Trophoblast cell (in vitro differentiated cells and primary cell): ENCODE measurements around the gene SOX6.

ENCODE experiments used
- DNase-seq, 2 donors: peaks; one replicate each; pipeline ENCODE4 v3.0.0-alpha.2; 2016
- H2AFZ ChIP-seq: 2 replicates; pipeline ENCODE4 v1.6.1; 2013; ENCODE audit warnings: low read length, moderate library complexity, mild to moderate bottlenecking; ENCODE audit not compliant: insufficient read depth, poor library complexity
- H2AK5ac ChIP-seq: 2 replicates; pipeline ENCODE4 v1.6.1; 2013; ENCODE audit warnings: mild to moderate bottlenecking, low read length
- H2BK120ac ChIP-seq: 2 replicates; pipeline ENCODE4 v1.6.1; 2013; ENCODE audit warnings: low read length, mild to moderate bottlenecking, moderate library complexity; ENCODE audit not compliant: insufficient read depth, poor library complexity
- H2BK12ac ChIP-seq: 2 replicates; pipeline ENCODE4 v1.6.1; 2013; ENCODE audit warnings: mild to moderate bottlenecking, low read length, moderate library complexity
- H2BK5ac ChIP-seq: 2 replicates; pipeline ENCODE4 v1.6.1; 2013; ENCODE audit warnings: low read length, low read depth, moderate library complexity, mild to moderate bottlenecking; ENCODE audit not compliant: poor library complexity
- H3K14ac ChIP-seq: 2 replicates; pipeline ENCODE4 v1.6.1; 2013; ENCODE audit warnings: mild to moderate bottlenecking, low read length
- H3K18ac ChIP-seq: 2 replicates; pipeline ENCODE4 v1.6.1; 2013; ENCODE audit warnings: mild to moderate bottlenecking, low read length
- H3K23ac ChIP-seq: 2 replicates; pipeline ENCODE4 v1.6.1; 2013; ENCODE audit warnings: low read length
- H3K27ac ChIP-seq: 2 replicates; pipeline ENCODE4 v1.5.1; 2013; ENCODE audit warnings: low read depth, mild to moderate bottlenecking, inconsistent platforms, low read length, moderate library complexity
- H3K27me3 ChIP-seq: 2 replicates; pipeline ENCODE4 v1.6.1; 2013; ENCODE audit warnings: inconsistent platforms, mild to moderate bottlenecking, low read length, moderate library complexity; ENCODE audit not compliant: insufficient read depth
- H3K36me3 ChIP-seq, 2 experiments: 1 replicate in 1 of 2; 2 replicates in 1 of 2; pipeline ENCODE4 v1.6.1; 2013; ENCODE audit warnings: low read length in 2 of 2, mild to moderate bottlenecking in 2 of 2, moderate library complexity in 1 of 2; ENCODE audit not compliant: insufficient read depth in 2 of 2, control insufficient read depth in 1 of 2
- H3K4ac ChIP-seq: 2 replicates; pipeline ENCODE4 v1.6.1; 2013; ENCODE audit warnings: low read depth, mild to moderate bottlenecking, low read length, moderate library complexity
- H3K4me1 ChIP-seq, 2 experiments: 1 replicate in 1 of 2; 2 replicates in 1 of 2; pipeline ENCODE4 v1.6.1; 2013; ENCODE audit warnings: low read length in 2 of 2, mild to moderate bottlenecking in 2 of 2, moderate library complexity in 1 of 2; ENCODE audit not compliant: insufficient read depth in 2 of 2, control insufficient read depth in 1 of 2
- H3K4me2 ChIP-seq: 2 replicates; pipeline ENCODE4 v1.6.1; 2013; ENCODE audit warnings: inconsistent platforms, mild to moderate bottlenecking, low read length, moderate library complexity
- H3K4me3 ChIP-seq: 2 replicates; pipeline ENCODE4 v1.5.1; 2013; ENCODE audit warnings: mild to moderate bottlenecking, low read depth, low read length, inconsistent platforms
- H3K79me1 ChIP-seq: one replicate; pipeline ENCODE4 v1.6.1; 2013; ENCODE audit warnings: low read length
- H3K79me2 ChIP-seq: 2 replicates; pipeline ENCODE4 v1.6.1; 2013; ENCODE audit warnings: low read length, mild to moderate bottlenecking; ENCODE audit not compliant: control insufficient read depth, insufficient read depth, poor library complexity
- H3K9ac ChIP-seq: 2 replicates; pipeline ENCODE4 v1.6.1; 2013; ENCODE audit warnings: mild to moderate bottlenecking, low read length
- H3K9me3 ChIP-seq: 2 replicates; pipeline ENCODE4 v1.6.1; 2013; ENCODE audit warnings: low read depth, mild to moderate bottlenecking, control low read depth, inconsistent platforms, low read length; ENCODE audit not compliant: insufficient read depth
- H4K12ac ChIP-seq: 2 replicates; pipeline ENCODE4 v1.6.1; 2013; ENCODE audit warnings: low read depth, mild to moderate bottlenecking, low read length, moderate library complexity
- H4K8ac ChIP-seq: 2 replicates; pipeline ENCODE4 v1.6.1; 2013; ENCODE audit warnings: low read depth, mild to moderate bottlenecking, low read length, moderate library complexity
- H4K91ac ChIP-seq: one replicate; pipeline ENCODE4 v1.6.1; 2013; ENCODE audit warnings: low read depth, mild to moderate bottlenecking, low read length, moderate library complexity
- WGBS: extraction: QIAGEN DNeasy Blood & Tissue Kit; methylation state at CpG from one replicate; pipeline ENCODE4 v1.1.7; 2013; ENCODE audit warnings: missing lambda C conversion rate; ENCODE audit not compliant: insufficient read length, insufficient coverage; ENCODE audit errors: extremely low coverage; 5-methylcytosine and 5-hydroxymethylcytosine counted together

Gene SOX6

GRCh38 chr11:15955595-15955994 is 400.8 kb downstream of the SOX6 start:
- no peaks in the 10 kb centered on the region for H3K9me3 ChIP-seq

GRCh38 chr11:15947681-15948648 is 408.4 kb downstream of the SOX6 start:
- no peaks in the 10 kb centered on the region for H3K36me3 ChIP-seq
- H3K4me2 ChIP-seq, result no peak overlapping the region
- DNase-seq, result no peak
- peaks cover 4% of the 10 kb centered on the region for H3K9me3 ChIP-seq
- H3K9ac ChIP-seq, result no peak overlapping the region
- no CpG with 5 or more reads among the region's 9 CpGs for WGBS
- H3K79me1 ChIP-seq, result no peaks in the 10 kb centered on the region
- no peak overlapping the region for H2BK5ac ChIP-seq
- H2BK120ac ChIP-seq, result no peak overlapping the region
- H2BK12ac ChIP-seq, result no peak overlapping the region
- H3K4ac ChIP-seq, result no peak overlapping the region
- no peak overlapping the region for H3K23ac ChIP-seq
- no peak overlapping the region for H3K18ac ChIP-seq
- no peaks in the 10 kb centered on the region for H3K27me3 ChIP-seq
- H3K27ac ChIP-seq, result no peak overlapping the region
- H4K8ac ChIP-seq, result no peak overlapping the region
- no peak overlapping the region for H2AK5ac ChIP-seq
- no peak overlapping the region for H3K4me3 ChIP-seq
- H3K4me1 ChIP-seq, result no peaks in the 10 kb centered on the region
- no peak overlapping the region for H4K91ac ChIP-seq
- H4K12ac ChIP-seq, result no peak overlapping the region
- no peak overlapping the region for H2AFZ ChIP-seq
- no peak overlapping the region for H3K14ac ChIP-seq
- no peaks in the 10 kb centered on the region for H3K79me2 ChIP-seq

More at GRCh38 chr11:15955595-15955994, 400.8 kb downstream of the SOX6 start:
- H3K4me3 ChIP-seq, result no peak overlapping the region
- DNase-seq, result peak in 1 of 2 donors; percentile 25
- H2AK5ac ChIP-seq, result no peak overlapping the region
- no peaks in the 10 kb centered on the region for H3K36me3 ChIP-seq
- no peaks in the 10 kb centered on the region for H3K4me1 ChIP-seq
- H3K14ac ChIP-seq, result no peak overlapping the region
- H2BK5ac ChIP-seq, result no peak overlapping the region
- no peak overlapping the region for H2BK120ac ChIP-seq
- no peak overlapping the region for H4K12ac ChIP-seq
- no peaks in the 10 kb centered on the region for H3K27me3 ChIP-seq
- no peak overlapping the region for H2AFZ ChIP-seq
- H3K9ac ChIP-seq, result no peak overlapping the region
- H3K4ac ChIP-seq, result no peak overlapping the region
- WGBS, result no CpG with 5 or more reads among the region's 2 CpGs
- no peak overlapping the region for H3K27ac ChIP-seq
- no peak overlapping the region for H4K91ac ChIP-seq
- no peak overlapping the region for H3K18ac ChIP-seq
- no peaks in the 10 kb centered on the region for H3K79me1 ChIP-seq
- no peak overlapping the region for H3K4me2 ChIP-seq
- no peak overlapping the region for H3K23ac ChIP-seq
- H4K8ac ChIP-seq, result no peak overlapping the region
- H3K79me2 ChIP-seq, result no peaks in the 10 kb centered on the region
- no peak overlapping the region for H2BK12ac ChIP-seq

DNA sequence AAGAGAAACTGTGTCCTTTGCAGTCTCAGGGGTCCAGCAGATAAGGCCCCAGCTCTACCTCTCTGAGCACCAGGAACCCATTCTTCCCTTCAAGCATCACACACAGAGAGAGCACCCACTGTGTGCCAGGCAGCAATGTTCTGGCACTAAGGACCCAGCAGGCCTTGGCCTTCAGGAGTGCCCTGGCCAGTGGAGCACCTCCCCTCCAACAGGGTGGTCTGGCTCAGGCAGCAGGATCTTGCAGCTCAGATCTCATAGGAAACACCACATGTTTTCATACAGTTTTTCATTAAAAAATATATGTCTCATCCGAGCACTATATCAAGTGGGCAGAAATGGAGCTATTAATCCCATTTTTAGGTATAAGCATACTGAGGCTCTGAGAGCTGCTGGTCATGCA is 410.6 kb downstream of the SOX6 start:
- Histone ChIP-seq H2AFZ (no peak overlapping the region), H4K8ac (no peak overlapping the region), H3K27me3 (no peaks in the 10 kb centered on the region), H3K79me1 (no peaks in the 10 kb centered on the region), H3K27ac (no peak overlapping the region), H3K4me2 (no peak overlapping the region), H4K91ac (no peak overlapping the region), H4K12ac (no peak overlapping the region), H3K14ac (no peak overlapping the region), H3K79me2 (no peaks in the 10 kb centered on the region), H3K4ac (no peak overlapping the region), H3K18ac (no peak overlapping the region), H3K9ac (no peak overlapping the region), H3K4me3 (no peak overlapping the region), H2AK5ac (no peak overlapping the region), H2BK12ac (no peak overlapping the region), H3K23ac (no peak overlapping the region), H3K9me3 (peaks cover 4% of the 10 kb centered on the region), H3K4me1 (peaks cover 0 to 3% of the 10 kb centered on the region in 2 experiments), H3K36me3 (no peaks in the 10 kb centered on the region), H2BK120ac (no peak overlapping the region), H2BK5ac (no peak overlapping the region)
- no CpG with 5 or more reads among the region's 1 CpG for WGBS
- no peak for DNase-seq

- no peaks in the 10 kb centered on the region for H3K27me3 ChIP-seq
- no peak overlapping the region for H4K91ac ChIP-seq
- no peak overlapping the region for H3K27ac ChIP-seq
- H3K18ac ChIP-seq, result no peak overlapping the region
- no peak overlapping the region for H4K8ac ChIP-seq
- H2AK5ac ChIP-seq, result no peak overlapping the region
- DNase-seq, result no peak
- H3K4me2 ChIP-seq, result no peak overlapping the region
- no peak overlapping the region for H3K4ac ChIP-seq
- no peak overlapping the region for H2AFZ ChIP-seq
- H3K36me3 ChIP-seq, result no peaks in the 10 kb centered on the region
- no peak overlapping the region for H3K14ac ChIP-seq
- H2BK5ac ChIP-seq, result no peak overlapping the region
- no peaks in the 10 kb centered on the region for H3K79me2 ChIP-seq
- H3K23ac ChIP-seq, result no peak overlapping the region
- no peak overlapping the region for H4K12ac ChIP-seq
- no peaks in the 10 kb centered on the region for H3K79me1 ChIP-seq
- H3K4me1 ChIP-seq, result peaks cover 0 to 3% of the 10 kb centered on the region in 2 experiments
- peaks cover 4% of the 10 kb centered on the region for H3K9me3 ChIP-seq
- H3K4me3 ChIP-seq, result no peak overlapping the region
- no peak overlapping the region for H3K9ac ChIP-seq
- no peak overlapping the region for H2BK120ac ChIP-seq
- H2BK12ac ChIP-seq, result no peak overlapping the region
Measured at GRCh38 chr11:15944460-15944859, 411.9 kb downstream of the SOX6 start.
